Suprapubic skin (tissue), 4 donors: ENCODE measurements around the gene DGCR6L. TPM values are rescaled to one million over a fixed set of nuclear protein-coding genes. Genes with fewer than 3 reads are reported as not detected.
"Not testable (repeated sequence)": the region's sequence is repeated elsewhere in the genome, so short reads cannot be mapped to it uniquely, and the experiment has no call there.

Experiments
- DNase-seq, 2 donors: peaks; one replicate each; pipeline ENCODE4 v3.0.0-alpha.2; 2019; ENCODE audit warnings: low spot score in 2 of 2
- H3K27ac ChIP-seq: fragments of 200-600 bp; sonication (generic); one replicate; pipeline ENCODE4 v1.5.1; 2019
- H3K27me3 ChIP-seq: fragments of 200-600 bp; sonication (generic); one replicate; pipeline ENCODE4 v1.5.1; 2019
- H3K36me3 ChIP-seq: fragments of 200-600 bp; sonication (generic); one replicate; pipeline ENCODE4 v1.5.1; 2019
- H3K4me1 ChIP-seq: fragments of 200-600 bp; sonication (generic); one replicate; pipeline ENCODE4 v1.5.1; 2019
- H3K4me3 ChIP-seq: fragments of 200-600 bp; sonication (generic); one replicate; pipeline ENCODE4 v1.5.1; 2019; ENCODE audit warnings: mild to moderate bottlenecking
- H3K9me3 ChIP-seq: fragments of 200-600 bp; sonication (generic); one replicate; pipeline ENCODE4 v1.5.1; 2019
- CTCF ChIP-seq, 2 donors: fragments of 200-600 bp in 1 of 2; fragments of 450-650 bp in 1 of 2; sonication (generic) in 1 of 2; IDR thresholded peaks; one replicate each; pipeline ENCODE4 v1.5.1; 2016 to 2019; ENCODE audit warnings: antibody characterized with exemption in 2 of 2, mild to moderate bottlenecking in 1 of 2, moderate library complexity in 1 of 2
- EP300 ChIP-seq: sonication (generic); formaldehyde crosslinking; IDR thresholded peaks from one replicate; pipeline ENCODE4 v1.6.1; 2017; ENCODE audit warnings: antibody characterized with exemption
- POLR2A ChIP-seq, 2 donors: fragments of 450-650 bp; IDR thresholded peaks; one replicate each; pipeline ENCODE4 v1.6.1; 2017; ENCODE audit warnings: antibody characterized with exemption in 2 of 2, mild to moderate bottlenecking in 2 of 2, moderate library complexity in 2 of 2
- POLR2AphosphoS5 ChIP-seq, 3 donors: sonication (generic); formaldehyde crosslinking; IDR thresholded peaks; one replicate each; pipeline ENCODE4 v1.6.1; 2017; ENCODE audit warnings: antibody characterized with exemption in 3 of 3
- WGBS: methylation state at CpG from one replicate; pipeline ENCODE4 v1.1.5; 2018; 5-methylcytosine and 5-hydroxymethylcytosine counted together
- total RNA-seq, 4 donors: library from RNA; depleted of rRNA; stranded (reverse); fragments of >200 nt; gene quantifications; one replicate each; pipeline ENCODE4 v1.1.0, GENCODE V29; 2016

DGCR6L gene
- total RNA-seq, 4 donors from 2014 or later, result 45.9 to 75.2 (median 63.0) TPM

DNA sequence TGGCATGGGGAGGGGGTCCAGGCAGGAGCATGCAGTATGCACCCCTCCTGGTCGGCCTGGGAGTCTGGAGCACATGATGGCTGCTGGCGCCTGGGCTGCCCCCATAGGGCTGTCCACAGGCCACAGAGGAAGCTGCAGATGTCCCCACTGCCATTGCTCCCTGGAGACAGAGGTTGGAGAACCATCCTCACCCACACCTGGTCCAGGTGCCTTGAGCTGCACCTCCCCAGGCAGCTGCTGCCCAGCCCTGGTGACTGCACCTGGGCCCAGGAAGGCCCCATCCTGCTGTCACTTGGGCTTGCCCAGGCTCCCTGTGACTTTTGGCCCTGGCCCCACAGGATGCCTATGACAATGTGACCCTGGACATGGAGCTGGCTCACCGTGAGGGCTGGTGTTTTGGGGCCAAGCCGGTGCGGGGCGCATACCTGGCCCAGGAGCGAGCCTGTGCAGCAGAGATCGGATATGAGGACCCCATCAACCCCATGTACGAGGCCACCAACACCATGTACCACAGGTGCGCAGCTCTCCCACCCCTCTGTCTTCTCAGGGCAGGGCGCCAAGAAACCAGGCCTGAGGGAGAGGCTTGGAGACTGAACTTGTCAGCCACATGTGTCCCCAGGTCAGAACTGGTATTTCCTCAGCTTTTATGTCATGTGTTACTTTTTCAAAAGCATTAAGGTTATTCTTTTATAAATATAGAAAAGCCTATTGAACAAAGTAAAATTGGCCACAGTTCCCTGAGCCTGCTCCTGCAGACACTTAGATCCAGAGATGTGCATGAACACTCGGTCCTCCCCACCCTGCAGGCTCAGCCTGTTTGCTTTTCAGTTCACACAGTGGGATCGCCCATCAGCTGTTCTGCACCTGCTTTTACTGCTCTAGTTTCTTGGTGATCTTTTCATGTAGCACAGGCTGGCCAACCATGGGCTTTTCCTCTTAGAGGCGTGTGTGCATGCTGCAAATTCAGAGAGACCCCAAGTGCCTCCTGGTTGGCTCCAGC is 12.1 kb downstream of the DGCR6L start:
- H3K4me1 ChIP-seq, H3K36me3 ChIP-seq, H3K27ac ChIP-seq, H3K4me3 ChIP-seq, H3K9me3 ChIP-seq: not testable (repeated sequence)
- 42% methylated on average over 3 of the region's 14 CpGs for WGBS
- peak; percentile 31 to 47 for DNase-seq
- H3K27me3 ChIP-seq, result peaks cover 12% of the 10 kb centered on the region

DNA sequence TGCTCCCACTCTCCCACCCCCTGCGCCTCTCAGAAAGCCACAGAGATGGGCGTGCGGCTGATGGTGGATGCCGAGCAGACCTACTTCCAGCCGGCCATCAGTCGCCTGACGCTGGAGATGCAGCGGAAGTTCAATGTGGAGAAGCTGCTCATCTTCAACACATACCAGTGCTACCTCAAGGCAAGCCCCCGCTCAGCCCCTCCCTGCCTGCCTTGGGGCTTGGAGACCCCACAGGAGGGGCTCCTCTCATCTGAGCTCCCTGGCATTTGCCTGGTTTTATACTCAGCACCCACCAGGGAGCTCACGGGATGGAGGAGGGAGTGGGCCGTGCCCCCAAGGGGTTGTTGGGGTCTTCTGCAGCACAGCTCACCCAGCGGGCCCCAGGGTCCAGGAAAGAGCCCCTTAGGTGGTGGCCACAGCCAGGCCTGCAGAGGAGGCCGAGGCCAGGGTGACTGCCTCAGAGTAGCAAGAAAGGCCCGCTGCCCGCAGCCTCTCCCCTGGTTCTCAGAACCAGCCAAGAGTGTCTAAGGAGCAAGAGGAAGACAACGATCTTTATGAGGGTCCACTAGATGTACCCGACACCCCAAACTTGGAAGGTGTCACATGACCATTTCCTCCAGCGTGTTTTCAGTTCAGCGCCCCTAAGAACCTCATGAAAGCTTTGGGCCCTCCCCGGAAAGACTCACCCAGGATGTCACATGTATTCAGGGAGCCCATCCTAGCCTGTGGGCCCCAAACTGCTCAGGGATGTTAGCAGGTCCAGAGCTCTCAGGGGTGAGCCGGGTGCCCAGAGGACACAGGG is 13.0 kb downstream of the DGCR6L start:
- 90% methylated on average over 4 of the region's 21 CpGs for WGBS
- H3K4me3 ChIP-seq, H3K9me3 ChIP-seq, H3K36me3 ChIP-seq, H3K4me1 ChIP-seq, H3K27ac ChIP-seq: not testable (repeated sequence)
- peaks cover 20% of the 10 kb centered on the region for H3K27me3 ChIP-seq
- peak in 1 of 2 donors; percentile 29 for DNase-seq

- Histone ChIP-seq H3K4me1 (peaks cover 8% of the 10 kb centered on the region), H3K27ac (no peak overlapping the region), H3K9me3 (no peaks in the 10 kb centered on the region), H3K36me3 (no peaks in the 10 kb centered on the region), H3K27me3 (peaks cover 25% of the 10 kb centered on the region), H3K4me3 (no peak overlapping the region)
- no peak for TF ChIP-seq POLR2A (IDR thresholded peaks at IDR 0.05)
- no peak for TF ChIP-seq EP300
- no peak for TF ChIP-seq POLR2AphosphoS5 (IDR thresholded peaks at IDR 0.05)
- TF ChIP-seq CTCF (IDR thresholded peaks at IDR 0.05), result no peak
- WGBS, result 93% methylated on average over 10 of the region's 21 CpGs
- peak in 1 of 2 donors; percentile 52 for DNase-seq
These were observed 13.8 kb downstream of the DGCR6L start for GRCh38 chr22:20305894-20306645.

- peaks cover 30% of the 10 kb centered on the region for H3K27me3 ChIP-seq
- DNase-seq, H3K4me1 ChIP-seq, H3K36me3 ChIP-seq, H3K4me3 ChIP-seq, H3K27ac ChIP-seq, H3K9me3 ChIP-seq: not testable (repeated sequence)
- WGBS, result 85% methylated on average over 4 of the region's 12 CpGs
These were observed 14.5 kb downstream of the DGCR6L start for GRCh38 chr22:20305230-20305893.

- WGBS, result 75% methylated on average over 6 of the region's 9 CpGs
These were observed 15.2 kb downstream of the DGCR6L start for GRCh38 chr22:20304646-20305045.

GRCh38 chr22:20303229-20303534 is 16.7 kb downstream of the DGCR6L start:
- 61% methylated on average over 2 of the region's 7 CpGs for WGBS
- H3K9me3 ChIP-seq, DNase-seq, H3K4me3 ChIP-seq, H3K27ac ChIP-seq, H3K36me3 ChIP-seq: not testable (repeated sequence)
- Histone ChIP-seq H3K27me3 (peaks cover 30% of the 10 kb centered on the region), H3K4me1 (peaks cover 24% of the 10 kb centered on the region)

More at GRCh38 chr22:20304646-20305045, 15.2 kb downstream of the DGCR6L start:
- no peak for DNase-seq
- Histone ChIP-seq H3K36me3 (no peaks in the 10 kb centered on the region), H3K4me1 (peaks cover 14% of the 10 kb centered on the region), H3K9me3 (no peaks in the 10 kb centered on the region), H3K27ac (no peak overlapping the region), H3K27me3 (peaks cover 30% of the 10 kb centered on the region), H3K4me3 (no peak overlapping the region)
- no peak for TF ChIP-seq CTCF (IDR thresholded peaks at IDR 0.05)
